CD4-positive, alpha-beta T cell treated with Interleukin-6 at 100 ng/mL for 8 hours (primary cell): ENCODE measurements around the gene PRKG1.
"Not testable (repeated sequence)": the region's sequence is repeated elsewhere in the genome, so short reads cannot be mapped to it uniquely, and the experiment has no call there.

Experiments
- DNase-seq: peaks from one replicate; pipeline ENCODE4 v3.0.0-alpha.2; 2020; ENCODE audit warnings: mixed read lengths, low spot score

PRKG1 gene

GRCh38 chr10:51706225-51706624 lies 631.9 kb downstream of the PRKG1 start:
- DNase-seq, result no peak

- no peak for DNase-seq
Measured at GRCh38 chr10:51707392-51707791, 633.1 kb downstream of the PRKG1 start.

GRCh38 chr10:51707821-51708424 lies 633.6 kb downstream of the PRKG1 start:
- DNase-seq, result no peak

- no peak for DNase-seq
Measured at GRCh38 chr10:51708609-51709008, 634.3 kb downstream of the PRKG1 start.

- no peak for DNase-seq
Measured at GRCh38 chr10:51709324-51709972, 635.2 kb downstream of the PRKG1 start.

GRCh38 chr10:51711519-51711891 lies 637.2 kb downstream of the PRKG1 start:
- DNase-seq, result no peak

GRCh38 chr10:51716981-51717380 lies 642.7 kb downstream of the PRKG1 start:
- no peak for DNase-seq

- DNase-seq, result no peak
Measured at GRCh38 chr10:51718804-51719291, 644.6 kb downstream of the PRKG1 start.

GRCh38 chr10:51724038-51724437 lies 649.8 kb downstream of the PRKG1 start:
- no peak for DNase-seq

- DNase-seq, result no peak
Measured at GRCh38 chr10:51729822-51730555, 655.7 kb downstream of the PRKG1 start.

GRCh38 chr10:51733057-51733456 lies 658.8 kb downstream of the PRKG1 start:
- no peak for DNase-seq

GRCh38 chr10:51743146-51743545 lies 668.9 kb downstream of the PRKG1 start:
- DNase-seq, result no peak

GRCh38 chr10:51744235-51745000 lies 670.1 kb downstream of the PRKG1 start:
- DNase-seq, result no peak

- no peak for DNase-seq
Measured at GRCh38 chr10:51745397-51745796, 671.1 kb downstream of the PRKG1 start.

- no peak for DNase-seq
Measured at GRCh38 chr10:51747216-51747615, 672.9 kb downstream of the PRKG1 start.

GRCh38 chr10:51748959-51749358 lies 674.7 kb downstream of the PRKG1 start:
- DNase-seq, result no peak

- no peak for DNase-seq
Measured at GRCh38 chr10:51758366-51758765, 684.1 kb downstream of the PRKG1 start.

- not testable (repeated sequence) for DNase-seq
Measured at GRCh38 chr10:51758838-51759237, 684.6 kb downstream of the PRKG1 start.

- DNase-seq, result no peak
Measured at GRCh38 chr10:51759896-51760534, 685.7 kb downstream of the PRKG1 start.

GRCh38 chr10:51760864-51761640 lies 686.8 kb downstream of the PRKG1 start:
- no peak for DNase-seq

- DNase-seq, result no peak
Measured at GRCh38 chr10:51763746-51764145, 689.5 kb downstream of the PRKG1 start.
